ENCODE results near the gene CHST7. TPM values are rescaled to one million over a fixed set of nuclear protein-coding genes. Genes with fewer than 3 reads are reported as not detected.

Gene CHST7
- polyA plus RNA-seq, 1 donor from 2014 or later = 4.9 TPM

DNA sequence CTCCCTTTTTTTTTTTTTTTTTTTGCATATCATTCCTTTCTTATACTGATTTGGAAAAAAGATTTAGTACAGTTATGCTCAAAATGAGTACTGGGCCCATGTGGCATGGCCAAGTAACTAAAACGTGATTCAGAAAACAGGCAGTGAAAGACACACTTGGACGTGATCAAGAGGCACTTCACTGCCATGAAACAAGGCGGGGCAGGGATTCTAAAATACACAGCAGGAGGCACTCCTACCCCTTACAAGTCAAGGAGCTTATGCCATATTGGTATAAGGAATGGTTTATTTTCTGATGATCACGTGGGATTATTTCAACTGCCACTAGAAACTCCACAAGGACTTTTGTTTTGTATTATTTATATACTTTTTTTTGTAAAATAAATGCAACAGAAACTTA, 72.0 kb downstream of the CHST7 start:
- no peak overlapping the region for H3K9ac ChIP-seq (ENCODE audit: low read length)
- H3F3A ChIP-seq (ENCODE audit: insufficient read depth, low read length, poor library complexity, severe bottlenecking) = no peaks in the 10 kb centered on the region
- no peaks in the 10 kb centered on the region for H3K27me3 ChIP-seq (ENCODE audit: insufficient read depth, low read depth, low read length)
- no peak overlapping the region for H3K4me2 ChIP-seq (ENCODE audit: low read length)
- H2AFZ ChIP-seq (ENCODE audit: low read depth, low read length) = no peak overlapping the region
- TF ChIP-seq, protein P1, sequence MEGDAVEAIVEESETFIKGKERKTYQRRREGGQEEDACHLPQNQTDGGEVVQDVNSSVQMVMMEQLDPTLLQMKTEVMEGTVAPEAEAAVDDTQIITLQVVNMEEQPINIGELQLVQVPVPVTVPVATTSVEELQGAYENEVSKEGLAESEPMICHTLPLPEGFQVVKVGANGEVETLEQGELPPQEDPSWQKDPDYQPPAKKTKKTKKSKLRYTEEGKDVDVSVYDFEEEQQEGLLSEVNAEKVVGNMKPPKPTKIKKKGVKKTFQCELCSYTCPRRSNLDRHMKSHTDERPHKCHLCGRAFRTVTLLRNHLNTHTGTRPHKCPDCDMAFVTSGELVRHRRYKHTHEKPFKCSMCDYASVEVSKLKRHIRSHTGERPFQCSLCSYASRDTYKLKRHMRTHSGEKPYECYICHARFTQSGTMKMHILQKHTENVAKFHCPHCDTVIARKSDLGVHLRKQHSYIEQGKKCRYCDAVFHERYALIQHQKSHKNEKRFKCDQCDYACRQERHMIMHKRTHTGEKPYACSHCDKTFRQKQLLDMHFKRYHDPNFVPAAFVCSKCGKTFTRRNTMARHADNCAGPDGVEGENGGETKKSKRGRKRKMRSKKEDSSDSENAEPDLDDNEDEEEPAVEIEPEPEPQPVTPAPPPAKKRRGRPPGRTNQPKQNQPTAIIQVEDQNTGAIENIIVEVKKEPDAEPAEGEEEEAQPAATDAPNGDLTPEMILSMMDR (IDR thresholded peaks at IDR 0.05; ENCODE audit: poor library complexity, severe bottlenecking) = no peak
- TF ChIP-seq, protein P2, sequence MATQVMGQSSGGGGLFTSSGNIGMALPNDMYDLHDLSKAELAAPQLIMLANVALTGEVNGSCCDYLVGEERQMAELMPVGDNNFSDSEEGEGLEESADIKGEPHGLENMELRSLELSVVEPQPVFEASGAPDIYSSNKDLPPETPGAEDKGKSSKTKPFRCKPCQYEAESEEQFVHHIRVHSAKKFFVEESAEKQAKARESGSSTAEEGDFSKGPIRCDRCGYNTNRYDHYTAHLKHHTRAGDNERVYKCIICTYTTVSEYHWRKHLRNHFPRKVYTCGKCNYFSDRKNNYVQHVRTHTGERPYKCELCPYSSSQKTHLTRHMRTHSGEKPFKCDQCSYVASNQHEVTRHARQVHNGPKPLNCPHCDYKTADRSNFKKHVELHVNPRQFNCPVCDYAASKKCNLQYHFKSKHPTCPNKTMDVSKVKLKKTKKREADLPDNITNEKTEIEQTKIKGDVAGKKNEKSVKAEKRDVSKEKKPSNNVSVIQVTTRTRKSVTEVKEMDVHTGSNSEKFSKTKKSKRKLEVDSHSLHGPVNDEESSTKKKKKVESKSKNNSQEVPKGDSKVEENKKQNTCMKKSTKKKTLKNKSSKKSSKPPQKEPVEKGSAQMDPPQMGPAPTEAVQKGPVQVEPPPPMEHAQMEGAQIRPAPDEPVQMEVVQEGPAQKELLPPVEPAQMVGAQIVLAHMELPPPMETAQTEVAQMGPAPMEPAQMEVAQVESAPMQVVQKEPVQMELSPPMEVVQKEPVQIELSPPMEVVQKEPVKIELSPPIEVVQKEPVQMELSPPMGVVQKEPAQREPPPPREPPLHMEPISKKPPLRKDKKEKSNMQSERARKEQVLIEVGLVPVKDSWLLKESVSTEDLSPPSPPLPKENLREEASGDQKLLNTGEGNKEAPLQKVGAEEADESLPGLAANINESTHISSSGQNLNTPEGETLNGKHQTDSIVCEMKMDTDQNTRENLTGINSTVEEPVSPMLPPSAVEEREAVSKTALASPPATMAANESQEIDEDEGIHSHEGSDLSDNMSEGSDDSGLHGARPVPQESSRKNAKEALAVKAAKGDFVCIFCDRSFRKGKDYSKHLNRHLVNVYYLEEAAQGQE (IDR thresholded peaks at IDR 0.05; ENCODE audit: borderline replicate concordance) = no peak
- no peak for TF ChIP-seq SMC3 (conservative IDR thresholded peaks at IDR 0.05; ENCODE audit: poor library complexity)
- TF ChIP-seq TAF1 (IDR thresholded peaks at IDR 0.05; ENCODE audit: low read depth) = no peak
- TF ChIP-seq RAD21 (conservative IDR thresholded peaks at IDR 0.05) = no peak
- no peak for TF ChIP-seq EP300 (conservative IDR thresholded peaks at IDR 0.05; ENCODE audit: poor library complexity, severe bottlenecking)
- TF ChIP-seq MXI1 (conservative IDR thresholded peaks at IDR 0.05; ENCODE audit: poor library complexity, severe bottlenecking) = no peak
- TF ChIP-seq EZH2 (IDR thresholded peaks at IDR 0.05; ENCODE audit: borderline replicate concordance, insufficient read depth, low read length, poor library complexity, severe bottlenecking) = no peak
- TF ChIP-seq POLR2AphosphoS5 (IDR thresholded peaks at IDR 0.05) = no peak
- H3K4me3 ChIP-seq (ENCODE audit: low read length) = no peak overlapping the region
- no peaks in the 10 kb centered on the region for H3K36me3 ChIP-seq (ENCODE audit: insufficient read depth, low read length)
- no peaks in the 10 kb centered on the region for H3K9me2 ChIP-seq (ENCODE audit: insufficient read depth, low read length)
- no peaks in the 10 kb centered on the region for H3K79me2 ChIP-seq (replicated peaks; ENCODE audit: insufficient read depth, low read length)
- H3K9me3 ChIP-seq (ENCODE audit: low read length) = no peaks in the 10 kb centered on the region
- H4K20me1 ChIP-seq (ENCODE audit: insufficient read depth) = no peaks in the 10 kb centered on the region
- no peak overlapping the region for H3K27ac ChIP-seq (ENCODE audit: low read length)

DNA sequence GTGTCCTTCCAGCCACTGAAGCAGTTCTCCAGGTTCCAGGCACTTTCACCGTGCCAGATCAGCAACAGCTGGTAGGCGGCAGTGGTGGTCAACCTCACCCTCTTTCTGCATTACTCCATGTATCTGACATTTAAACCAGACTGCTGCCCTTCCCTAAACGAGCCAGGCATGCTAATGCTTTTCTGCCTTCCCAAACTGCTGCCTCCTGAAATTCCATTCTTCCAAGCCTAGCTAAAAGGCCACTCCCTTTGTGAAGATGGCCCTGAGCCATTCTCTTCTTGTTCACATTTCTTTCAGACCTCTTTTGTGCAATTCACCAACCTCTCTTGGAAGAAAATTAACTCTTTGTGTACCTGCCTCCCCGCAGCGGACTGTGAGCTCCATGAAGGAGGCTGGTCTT, 73.7 kb downstream of the CHST7 start:
- no peak for TF ChIP-seq POLR2AphosphoS5 (IDR thresholded peaks at IDR 0.05)
- TF ChIP-seq EP300 (conservative IDR thresholded peaks at IDR 0.05; ENCODE audit: poor library complexity, severe bottlenecking) = no peak
- TF ChIP-seq EZH2 (IDR thresholded peaks at IDR 0.05; ENCODE audit: borderline replicate concordance, insufficient read depth, low read length, poor library complexity, severe bottlenecking) = no peak
- TF ChIP-seq, protein P1 (IDR thresholded peaks at IDR 0.05; ENCODE audit: poor library complexity, severe bottlenecking) = no peak
- TF ChIP-seq SMC3 (conservative IDR thresholded peaks at IDR 0.05; ENCODE audit: poor library complexity) = no peak
- no peak for TF ChIP-seq TAF1 (IDR thresholded peaks at IDR 0.05; ENCODE audit: low read depth)
- TF ChIP-seq, protein P2 (IDR thresholded peaks at IDR 0.05; ENCODE audit: borderline replicate concordance) = no peak
- no peak for TF ChIP-seq MXI1 (conservative IDR thresholded peaks at IDR 0.05; ENCODE audit: poor library complexity, severe bottlenecking)
- TF ChIP-seq RAD21 (conservative IDR thresholded peaks at IDR 0.05) = no peak
- H3K27me3 ChIP-seq (ENCODE audit: insufficient read depth, low read depth, low read length) = no peaks in the 10 kb centered on the region
- H3K27ac ChIP-seq (ENCODE audit: low read length) = no peak overlapping the region
- no peaks in the 10 kb centered on the region for H4K20me1 ChIP-seq (ENCODE audit: insufficient read depth)
- H3K9me2 ChIP-seq (ENCODE audit: insufficient read depth, low read length) = no peaks in the 10 kb centered on the region
- no peaks in the 10 kb centered on the region for H3K79me2 ChIP-seq (replicated peaks; ENCODE audit: insufficient read depth, low read length)
- H3K36me3 ChIP-seq (ENCODE audit: insufficient read depth, low read length) = no peaks in the 10 kb centered on the region
- no peaks in the 10 kb centered on the region for H3K9me3 ChIP-seq (ENCODE audit: low read length)
- no peak overlapping the region for H3K4me2 ChIP-seq (ENCODE audit: low read length)
- no peak overlapping the region for H2AFZ ChIP-seq (ENCODE audit: low read depth, low read length)
- no peak overlapping the region for H3K4me3 ChIP-seq (ENCODE audit: low read length)
- H3K9ac ChIP-seq (ENCODE audit: low read length) = no peak overlapping the region
- H3F3A ChIP-seq (ENCODE audit: insufficient read depth, low read length, poor library complexity, severe bottlenecking) = no peaks in the 10 kb centered on the region

Data from neural cell (in vitro differentiated cells).